ENCODE measurements around the gene ING2. TPM values are rescaled to one million over a fixed set of nuclear protein-coding genes. Genes with fewer than 3 reads are reported as not detected.
A peak's percentile ranks its signal among the peaks of the same experiment; 100 is the strongest.

Gene ING2
- total RNA-seq, 5 donors from 2014 or later (not counting 1 experiment from before 2014, with no cell fraction given), result 5.0 to 14.0 (median 7.6) TPM

- no peaks in the 10 kb centered on the region for H3K4me1 Mint-ChIP-seq
- H3K4me3 Mint-ChIP-seq, result no peak overlapping the region
- POLR2A ChIA-PET, result no interaction called here
- no peaks in the 10 kb centered on the region for H3K9me3 Mint-ChIP-seq
- Histone ChIP-seq H3K36me3 (ENCODE audit: control insufficient read depth in 2 of 2, extremely low read depth in 1 of 2, insufficient read depth in 1 of 2, low read length in 1 of 2) (no peaks in the 10 kb centered on the region), H3K27ac (ENCODE audit: low read length) (no peak overlapping the region), H3K27me3 (replicated peaks in 1 of 2; ENCODE audit: control insufficient read depth in 2 of 2, extremely low read depth in 1 of 2, insufficient read depth in 2 of 2, low read length in 1 of 2) (peaks cover 0 to under 1% of the 10 kb centered on the region in 2 experiments), H3K4me1 (ENCODE audit: control insufficient read depth in 1 of 2, extremely low read depth in 1 of 2, insufficient read depth in 2 of 2, low read length in 2 of 2) (no peaks in the 10 kb centered on the region), H3K4me3 (ENCODE audit: control insufficient read depth in 1 of 2, extremely low read depth in 1 of 2, low read length in 1 of 2) (no peak overlapping the region), H3K9me3 (no peaks in the 10 kb centered on the region)
- CTCF ChIA-PET, result no interaction called here
- no peaks in the 10 kb centered on the region for H3K36me3 Mint-ChIP-seq
- no CpG with 5 or more reads among the region's 3 CpGs for WGBS (ENCODE audit: insufficient coverage)
- no peaks in the 10 kb centered on the region for H3K27me3 Mint-ChIP-seq
- DNase-seq, result no peak
- no peak overlapping the region for H3K27ac Mint-ChIP-seq
- no peak for ATAC-seq (replicated peaks in 1 of 4)
Measured at GRCh38 chr4:183517781-183518180, 12.9 kb downstream of the ING2 start.

- 87% methylated on average over 4 of the region's 4 CpGs for WGBS (ENCODE audit: insufficient coverage)
- DNase-seq (no peak), ATAC-seq (replicated peaks in 1 of 4) (no peak)
- Histone ChIP-seq H3K4me3 (ENCODE audit: control insufficient read depth in 1 of 2, extremely low read depth in 1 of 2, low read length in 1 of 2) (no peak overlapping the region), H3K36me3 (ENCODE audit: control insufficient read depth in 2 of 2, extremely low read depth in 1 of 2, insufficient read depth in 1 of 2, low read length in 1 of 2) (no peaks in the 10 kb centered on the region), H3K4me1 (ENCODE audit: control insufficient read depth in 1 of 2, extremely low read depth in 1 of 2, insufficient read depth in 2 of 2, low read length in 2 of 2) (no peaks in the 10 kb centered on the region), H3K9me3 (no peaks in the 10 kb centered on the region), H3K27me3 (replicated peaks in 1 of 2; ENCODE audit: control insufficient read depth in 2 of 2, extremely low read depth in 1 of 2, insufficient read depth in 2 of 2, low read length in 1 of 2) (peaks cover 0 to 8% of the 10 kb centered on the region in 2 experiments), H3K27ac (ENCODE audit: low read length) (no peak overlapping the region)
- Mint-ChIP-seq H3K9me3 (no peaks in the 10 kb centered on the region), H3K27ac (no peak overlapping the region), H3K4me3 (no peak overlapping the region), H3K36me3 (no peaks in the 10 kb centered on the region), H3K27me3 (peaks cover 11 to 13% of the 10 kb centered on the region in 2 donors), H3K4me1 (no peaks in the 10 kb centered on the region)
- ChIA-PET CTCF (interaction anchor here in 1 of 2 donors (0.6 kb wide), 1 partner anchor 546 kb away, joined by 5 read pairs; no protein-coding TSS in a partner anchor), POLR2A (no interaction called here)
Measured at GRCh38 chr4:183522821-183523220, 18.0 kb downstream of the ING2 start.

- POLR2A ChIA-PET, result no interaction called here
- H3K36me3 ChIP-seq (ENCODE audit: control insufficient read depth in 2 of 2, extremely low read depth in 1 of 2, insufficient read depth in 1 of 2, low read length in 1 of 2), result no peaks in the 10 kb centered on the region
- no peaks in the 10 kb centered on the region for H3K36me3 Mint-ChIP-seq
- H3K4me3 ChIP-seq (ENCODE audit: control insufficient read depth in 1 of 2, extremely low read depth in 1 of 2, low read length in 1 of 2), result no peak overlapping the region
- no peak overlapping the region for H3K27ac ChIP-seq (ENCODE audit: low read length)
- ATAC-seq (replicated peaks in 1 of 4), result no peak
- no peaks in the 10 kb centered on the region for H3K4me1 ChIP-seq (ENCODE audit: control insufficient read depth in 1 of 2, extremely low read depth in 1 of 2, insufficient read depth in 2 of 2, low read length in 2 of 2)
- H3K9me3 ChIP-seq, result no peaks in the 10 kb centered on the region
- CTCF ChIA-PET, result no interaction called here
- no peak overlapping the region for H3K27ac Mint-ChIP-seq
- WGBS (ENCODE audit: insufficient coverage), result 33% methylated on average over 1 of the region's 2 CpGs
- peaks cover 30 to 36% of the 10 kb centered on the region in 2 donors for H3K27me3 Mint-ChIP-seq
- no peaks in the 10 kb centered on the region for H3K4me1 Mint-ChIP-seq
- DNase-seq, result no peak
- no peak overlapping the region for H3K4me3 Mint-ChIP-seq
- H3K27me3 ChIP-seq (replicated peaks in 1 of 2; ENCODE audit: control insufficient read depth in 2 of 2, extremely low read depth in 1 of 2, insufficient read depth in 2 of 2, low read length in 1 of 2), result peaks cover 2 to 8% of the 10 kb centered on the region in 2 experiments
- no peaks in the 10 kb centered on the region for H3K9me3 Mint-ChIP-seq
Measured at GRCh38 chr4:183527326-183527725, 22.5 kb downstream of the ING2 start.

- H3K4me3 Mint-ChIP-seq, result no peak overlapping the region
- no peak for ATAC-seq (replicated peaks in 1 of 4)
- no peaks in the 10 kb centered on the region for H3K9me3 Mint-ChIP-seq
- ChIA-PET CTCF (no interaction called here), POLR2A (no interaction called here)
- no peak overlapping the region for H3K27ac Mint-ChIP-seq
- 43% methylated on average over 3 of the region's 4 CpGs for WGBS (ENCODE audit: insufficient coverage)
- no peaks in the 10 kb centered on the region for H3K4me1 Mint-ChIP-seq
- peaks cover 0 to 2% of the 10 kb centered on the region in 2 experiments for H3K27me3 ChIP-seq (replicated peaks in 1 of 2; ENCODE audit: control insufficient read depth in 2 of 2, extremely low read depth in 1 of 2, insufficient read depth in 2 of 2, low read length in 1 of 2)
- peaks cover 19 to 29% of the 10 kb centered on the region in 2 donors for H3K27me3 Mint-ChIP-seq
- DNase-seq, result no peak
- no peaks in the 10 kb centered on the region for H3K36me3 ChIP-seq (ENCODE audit: control insufficient read depth in 2 of 2, extremely low read depth in 1 of 2, insufficient read depth in 1 of 2, low read length in 1 of 2)
- no peak overlapping the region for H3K4me3 ChIP-seq (ENCODE audit: control insufficient read depth in 1 of 2, extremely low read depth in 1 of 2, low read length in 1 of 2)
- no peaks in the 10 kb centered on the region for H3K36me3 Mint-ChIP-seq
- H3K27ac ChIP-seq (ENCODE audit: low read length), result no peak overlapping the region
- no peaks in the 10 kb centered on the region for H3K4me1 ChIP-seq (ENCODE audit: control insufficient read depth in 1 of 2, extremely low read depth in 1 of 2, insufficient read depth in 2 of 2, low read length in 2 of 2)
- no peaks in the 10 kb centered on the region for H3K9me3 ChIP-seq
Measured at GRCh38 chr4:183532821-183533220, 28.0 kb downstream of the ING2 start.

GRCh38 chr4:183533698-183534097, 28.8 kb downstream of the ING2 start:
- H3K4me1 Mint-ChIP-seq, result no peaks in the 10 kb centered on the region
- no peak for ATAC-seq (replicated peaks in 1 of 4)
- POLR2A ChIA-PET, result no interaction called here
- peaks cover 22 to 30% of the 10 kb centered on the region in 2 donors for H3K27me3 Mint-ChIP-seq
- Histone ChIP-seq H3K27me3 (replicated peaks in 1 of 2; ENCODE audit: control insufficient read depth in 2 of 2, extremely low read depth in 1 of 2, insufficient read depth in 2 of 2, low read length in 1 of 2) (peaks cover 0 to 2% of the 10 kb centered on the region in 2 experiments), H3K9me3 (no peaks in the 10 kb centered on the region), H3K4me1 (ENCODE audit: control insufficient read depth in 1 of 2, extremely low read depth in 1 of 2, insufficient read depth in 2 of 2, low read length in 2 of 2) (no peaks in the 10 kb centered on the region), H3K36me3 (ENCODE audit: control insufficient read depth in 2 of 2, extremely low read depth in 1 of 2, insufficient read depth in 1 of 2, low read length in 1 of 2) (no peaks in the 10 kb centered on the region), H3K27ac (ENCODE audit: low read length) (no peak overlapping the region), H3K4me3 (ENCODE audit: control insufficient read depth in 1 of 2, extremely low read depth in 1 of 2, low read length in 1 of 2) (no peak overlapping the region)
- H3K4me3 Mint-ChIP-seq, result no peak overlapping the region
- H3K27ac Mint-ChIP-seq, result no peak overlapping the region
- no peak for DNase-seq
- no peaks in the 10 kb centered on the region for H3K36me3 Mint-ChIP-seq
- H3K9me3 Mint-ChIP-seq, result no peaks in the 10 kb centered on the region
- WGBS (ENCODE audit: insufficient coverage), result 66% methylated on average over 8 of the region's 23 CpGs
- CTCF ChIA-PET, result no interaction called here

- Histone ChIP-seq H3K9me3 (no peaks in the 10 kb centered on the region), H3K4me1 (ENCODE audit: control insufficient read depth in 1 of 2, extremely low read depth in 1 of 2, insufficient read depth in 2 of 2, low read length in 2 of 2) (no peaks in the 10 kb centered on the region), H3K27me3 (replicated peaks in 1 of 2; ENCODE audit: control insufficient read depth in 2 of 2, extremely low read depth in 1 of 2, insufficient read depth in 2 of 2, low read length in 1 of 2) (peaks cover 0 to 24% of the 10 kb centered on the region in 2 experiments), H3K27ac (ENCODE audit: low read length) (no peak overlapping the region), H3K36me3 (ENCODE audit: control insufficient read depth in 2 of 2, extremely low read depth in 1 of 2, insufficient read depth in 1 of 2, low read length in 1 of 2) (no peaks in the 10 kb centered on the region), H3K4me3 (ENCODE audit: control insufficient read depth in 1 of 2, extremely low read depth in 1 of 2, low read length in 1 of 2) (no peak overlapping the region)
- ChIA-PET CTCF (interaction anchor here in 1 of 2 donors (0.6 kb wide), 1 partner anchor 28 kb away, joined by 3 read pairs; no protein-coding TSS in a partner anchor), POLR2A (no interaction called here)
- H3K4me3 Mint-ChIP-seq, result no peak overlapping the region
- ATAC-seq (replicated peaks in 1 of 4) (no peak), DNase-seq (peak in 1 of 35 experiments; percentile 3)
- peaks cover 5 to 16% (median 9%) of the 10 kb centered on the region in 3 donors for H3K9me3 Mint-ChIP-seq
- H3K27me3 Mint-ChIP-seq, result peaks cover 14 to 28% of the 10 kb centered on the region in 2 donors
- 79% methylated on average over 10 of the region's 13 CpGs for WGBS (ENCODE audit: insufficient coverage)
- H3K27ac Mint-ChIP-seq, result no peak overlapping the region
- peaks cover 4% of the 10 kb centered on the region for H3K36me3 Mint-ChIP-seq
- H3K4me1 Mint-ChIP-seq, result no peaks in the 10 kb centered on the region
Measured at GRCh38 chr4:183540410-183541009, 35.7 kb downstream of the ING2 start.
